Astrocyte (in vitro differentiated cells and primary cell): ENCODE results near the gene NTRK3. TPM values are rescaled to one million over a fixed set of nuclear protein-coding genes. Genes with fewer than 3 reads are reported as not detected.

Experiments used
- DNase-seq: peaks from one replicate; pipeline ENCODE4 v3.0.0-alpha.2; 2010; ENCODE audit warnings: low read depth
- FAIRE-seq: peaks from 2 replicates; lab custom pipeline; 2011; peaks lifted over from hg19 to GRCh38; lab: Jason Lieb, UNC
- H2AFZ ChIP-seq: 2 replicates; pipeline ENCODE4 v1.6.0; 2012; ENCODE audit warnings: low read depth, low read length, inconsistent platforms
- H3K27ac ChIP-seq: 2 replicates; pipeline ENCODE4 v1.5.1; 2011; ENCODE audit warnings: low read depth, low read length, inconsistent platforms
- H3K27me3 ChIP-seq: 2 replicates; pipeline ENCODE4 v1.6.0; 2011; ENCODE audit warnings: low read length, inconsistent platforms; ENCODE audit not compliant: insufficient read depth
- H3K36me3 ChIP-seq: 2 replicates; pipeline ENCODE4 v1.5.1; 2011; ENCODE audit warnings: low read length, inconsistent platforms; ENCODE audit not compliant: insufficient read depth
- H3K4me1 ChIP-seq: 2 replicates; pipeline ENCODE4 v1.5.1; 2011; ENCODE audit warnings: low read length, inconsistent platforms; ENCODE audit not compliant: insufficient read depth
- H3K4me2 ChIP-seq: 2 replicates; pipeline ENCODE4 v1.6.0; 2012; ENCODE audit warnings: low read length, inconsistent platforms
- H3K4me3 ChIP-seq: 2 replicates; pipeline ENCODE4 v1.5.1; 2011; ENCODE audit warnings: low read depth, mild to moderate bottlenecking, low read length, inconsistent platforms; ENCODE audit not compliant: insufficient read depth
- H3K79me2 ChIP-seq: 2 replicates; pipeline ENCODE4 v1.6.0; 2012; ENCODE audit warnings: mild to moderate bottlenecking, low read length, inconsistent platforms; ENCODE audit not compliant: insufficient read depth
- H3K9ac ChIP-seq: 2 replicates; pipeline ENCODE4 v1.6.0; 2012; ENCODE audit warnings: mild to moderate bottlenecking, low read length, inconsistent platforms
- H3K9me3 ChIP-seq: 2 replicates; pipeline ENCODE4 v1.5.1; 2012; ENCODE audit warnings: low read depth, mild to moderate bottlenecking, low read length, inconsistent platforms; ENCODE audit not compliant: insufficient read depth
- H4K20me1 ChIP-seq: 2 replicates; pipeline ENCODE4 v1.6.0; 2012; ENCODE audit warnings: low read length, inconsistent platforms; ENCODE audit not compliant: insufficient read depth
- H3K27ac Mint-ChIP-seq: one replicate; pipeline ENCODE4 v1.8.0; 2021; ENCODE audit warnings: mild to moderate bottlenecking, mixed read lengths; ENCODE audit not compliant: unreplicated experiment
- H3K27me3 Mint-ChIP-seq: one replicate; pipeline ENCODE4 v1.8.0; 2021; ENCODE audit warnings: low read depth, mixed read lengths; ENCODE audit not compliant: unreplicated experiment
- H3K36me3 Mint-ChIP-seq: one replicate; pipeline ENCODE4 v1.8.0; 2021; ENCODE audit warnings: low read depth, mixed read lengths; ENCODE audit not compliant: unreplicated experiment
- H3K4me1 Mint-ChIP-seq: one replicate; pipeline ENCODE4 v1.8.0; 2021; ENCODE audit warnings: low read depth, mixed read lengths; ENCODE audit not compliant: unreplicated experiment
- H3K4me3 Mint-ChIP-seq: one replicate; pipeline ENCODE4 v1.8.0; 2021; ENCODE audit warnings: mild to moderate bottlenecking, moderate library complexity, mixed read lengths; ENCODE audit not compliant: unreplicated experiment
- H3K9me3 Mint-ChIP-seq: one replicate; pipeline ENCODE4 v1.8.0; 2021; ENCODE audit warnings: mild to moderate bottlenecking, mixed read lengths; ENCODE audit not compliant: unreplicated experiment
- EZH2 ChIP-seq: IDR thresholded peaks from 2 replicates; pipeline ENCODE4 v1.6.1; 2012; ENCODE audit warnings: mild to moderate bottlenecking, low read length, inconsistent platforms; ENCODE audit not compliant: insufficient read depth
- total RNA-seq: library from RNA; stranded (reverse); gene quantifications from 2 replicates; pipeline ENCODE4 v1.2.1, GENCODE V29; 2021
- TF ChIP-seq, protein P1 (sequence below): IDR thresholded peaks from 2 replicates; pipeline ENCODE4 v1.5.1; 2011; ENCODE audit warnings: low read depth, mild to moderate bottlenecking, inconsistent platforms, low read length, moderate library complexity; ENCODE audit not compliant: insufficient read depth

NTRK3 gene
- total RNA-seq, 1 donor from 2014 or later: 12.9 TPM

DNA sequence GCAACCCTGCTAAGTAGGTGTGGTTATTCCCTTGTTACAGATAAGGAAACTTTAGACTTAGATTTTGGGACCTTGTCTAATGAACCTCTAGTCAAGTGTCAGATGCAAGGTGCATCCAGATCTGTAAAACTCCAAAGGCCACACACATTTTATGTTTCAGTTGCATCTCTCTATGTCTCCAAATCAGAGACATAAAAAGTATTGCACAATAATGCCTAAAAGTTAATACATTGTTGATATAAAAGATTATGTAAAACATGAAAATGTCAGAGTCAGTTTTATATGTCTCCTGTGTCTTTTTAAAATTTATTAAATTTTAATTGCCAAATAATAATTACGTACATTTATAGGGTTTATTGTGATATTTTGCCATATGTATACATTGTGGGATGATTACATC is 408.5 kb downstream of the NTRK3 start:
- Histone ChIP-seq H3K27me3 (no peaks in the 10 kb centered on the region), H3K4me3 (no peak overlapping the region), H3K4me1 (peaks cover 4% of the 10 kb centered on the region), H4K20me1 (no peaks in the 10 kb centered on the region), H3K79me2 (no peaks in the 10 kb centered on the region), H2AFZ (no peak overlapping the region), H3K36me3 (no peaks in the 10 kb centered on the region), H3K27ac (no peak overlapping the region), H3K9ac (no peak overlapping the region), H3K9me3 (no peaks in the 10 kb centered on the region), H3K4me2 (no peak overlapping the region)
- Mint-ChIP-seq H3K9me3 (no peaks in the 10 kb centered on the region), H3K4me1 (no peaks in the 10 kb centered on the region), H3K27me3 (peaks cover 9% of the 10 kb centered on the region), H3K4me3 (no peak overlapping the region), H3K36me3 (no peaks in the 10 kb centered on the region), H3K27ac (no peak overlapping the region)
- FAIRE-seq: no peak
- TF ChIP-seq EZH2: no peak
- TF ChIP-seq, protein P1, sequence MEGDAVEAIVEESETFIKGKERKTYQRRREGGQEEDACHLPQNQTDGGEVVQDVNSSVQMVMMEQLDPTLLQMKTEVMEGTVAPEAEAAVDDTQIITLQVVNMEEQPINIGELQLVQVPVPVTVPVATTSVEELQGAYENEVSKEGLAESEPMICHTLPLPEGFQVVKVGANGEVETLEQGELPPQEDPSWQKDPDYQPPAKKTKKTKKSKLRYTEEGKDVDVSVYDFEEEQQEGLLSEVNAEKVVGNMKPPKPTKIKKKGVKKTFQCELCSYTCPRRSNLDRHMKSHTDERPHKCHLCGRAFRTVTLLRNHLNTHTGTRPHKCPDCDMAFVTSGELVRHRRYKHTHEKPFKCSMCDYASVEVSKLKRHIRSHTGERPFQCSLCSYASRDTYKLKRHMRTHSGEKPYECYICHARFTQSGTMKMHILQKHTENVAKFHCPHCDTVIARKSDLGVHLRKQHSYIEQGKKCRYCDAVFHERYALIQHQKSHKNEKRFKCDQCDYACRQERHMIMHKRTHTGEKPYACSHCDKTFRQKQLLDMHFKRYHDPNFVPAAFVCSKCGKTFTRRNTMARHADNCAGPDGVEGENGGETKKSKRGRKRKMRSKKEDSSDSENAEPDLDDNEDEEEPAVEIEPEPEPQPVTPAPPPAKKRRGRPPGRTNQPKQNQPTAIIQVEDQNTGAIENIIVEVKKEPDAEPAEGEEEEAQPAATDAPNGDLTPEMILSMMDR: no peak
- no peak for DNase-seq

DNA sequence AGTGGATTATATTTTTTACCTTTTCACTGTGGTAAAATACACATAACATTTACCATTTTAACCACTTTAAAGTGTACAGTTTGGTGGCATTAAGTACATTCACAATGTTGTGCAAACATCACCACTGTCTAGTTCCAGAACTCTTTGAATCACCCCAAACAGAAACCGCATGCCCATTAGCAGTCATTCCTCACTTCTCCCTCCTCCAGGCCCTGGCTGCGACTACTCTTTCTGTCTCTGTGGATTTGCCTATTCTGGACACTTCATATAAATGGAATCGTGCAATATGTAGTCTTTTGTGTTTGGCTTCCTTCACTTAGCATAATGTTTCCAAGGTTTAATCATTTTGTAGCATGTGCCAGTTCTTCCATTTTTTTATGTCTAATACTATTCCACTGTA is 409.8 kb downstream of the NTRK3 start:
- no peaks in the 10 kb centered on the region for H4K20me1 ChIP-seq
- no peaks in the 10 kb centered on the region for H3K36me3 ChIP-seq
- Mint-ChIP-seq H3K4me1 (no peaks in the 10 kb centered on the region), H3K27ac (no peak overlapping the region), H3K27me3 (peaks cover 14% of the 10 kb centered on the region), H3K4me3 (no peak overlapping the region), H3K36me3 (no peaks in the 10 kb centered on the region), H3K9me3 (no peaks in the 10 kb centered on the region)
- TF ChIP-seq, protein P1: no peak
- TF ChIP-seq EZH2: no peak
- H3K79me2 ChIP-seq: no peaks in the 10 kb centered on the region
- H3K27me3 ChIP-seq: no peaks in the 10 kb centered on the region
- H2AFZ ChIP-seq: no peak overlapping the region
- no peak overlapping the region for H3K4me3 ChIP-seq
- H3K9ac ChIP-seq: no peak overlapping the region
- FAIRE-seq (no peak), DNase-seq (peak; percentile 60)
- H3K4me1 ChIP-seq: peaks cover 4% of the 10 kb centered on the region
- H3K27ac ChIP-seq: no peak overlapping the region
- H3K4me2 ChIP-seq: no peak overlapping the region
- no peaks in the 10 kb centered on the region for H3K9me3 ChIP-seq

DNA sequence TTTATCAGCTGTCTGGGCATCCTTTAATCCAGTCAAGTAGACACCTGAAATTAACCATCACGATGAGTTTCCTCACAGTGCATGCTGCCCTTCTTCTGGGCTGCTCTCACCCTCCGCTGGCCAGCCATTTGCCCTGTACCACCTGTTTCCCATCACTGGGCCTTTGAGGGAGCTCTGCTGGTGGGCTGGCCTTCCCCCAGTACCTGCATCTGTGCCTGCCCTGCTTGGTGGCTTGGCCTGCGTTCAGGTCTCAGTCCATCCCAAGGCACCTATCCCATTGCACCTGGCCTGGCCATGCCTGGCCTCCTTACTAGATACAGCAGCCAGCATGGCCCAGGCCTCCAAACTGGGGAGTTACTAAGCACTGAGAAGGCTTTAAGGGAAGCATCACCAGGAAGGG is 413.2 kb downstream of the NTRK3 start:
- Histone ChIP-seq H3K27ac (no peak overlapping the region), H3K79me2 (no peaks in the 10 kb centered on the region), H4K20me1 (no peaks in the 10 kb centered on the region), H3K36me3 (no peaks in the 10 kb centered on the region), H3K9me3 (no peaks in the 10 kb centered on the region), H3K27me3 (no peaks in the 10 kb centered on the region), H3K4me1 (no peaks in the 10 kb centered on the region), H2AFZ (no peak overlapping the region), H3K9ac (no peak overlapping the region), H3K4me2 (no peak overlapping the region), H3K4me3 (no peak overlapping the region)
- FAIRE-seq: no peak
- Mint-ChIP-seq H3K27me3 (peaks cover 14% of the 10 kb centered on the region), H3K4me3 (no peak overlapping the region), H3K36me3 (no peaks in the 10 kb centered on the region), H3K27ac (no peak overlapping the region), H3K4me1 (no peaks in the 10 kb centered on the region), H3K9me3 (no peaks in the 10 kb centered on the region)
- DNase-seq: no peak
- TF ChIP-seq EZH2: no peak
- TF ChIP-seq, protein P1: no peak
